GM21367 (cell line): ENCODE measurements around the gene CLSTN2.

Source experiments
- ATAC-seq: cut with Tn5 transposase; IDR thresholded peaks from one replicate; pipeline ENCODE4 v1.9.1; 2021; ENCODE audit not compliant: unreplicated experiment

The CLSTN2 gene

GRCh38 chr3:140323561-140323960, 388.6 kb downstream of the CLSTN2 start:
- no peak for ATAC-seq

DNA sequence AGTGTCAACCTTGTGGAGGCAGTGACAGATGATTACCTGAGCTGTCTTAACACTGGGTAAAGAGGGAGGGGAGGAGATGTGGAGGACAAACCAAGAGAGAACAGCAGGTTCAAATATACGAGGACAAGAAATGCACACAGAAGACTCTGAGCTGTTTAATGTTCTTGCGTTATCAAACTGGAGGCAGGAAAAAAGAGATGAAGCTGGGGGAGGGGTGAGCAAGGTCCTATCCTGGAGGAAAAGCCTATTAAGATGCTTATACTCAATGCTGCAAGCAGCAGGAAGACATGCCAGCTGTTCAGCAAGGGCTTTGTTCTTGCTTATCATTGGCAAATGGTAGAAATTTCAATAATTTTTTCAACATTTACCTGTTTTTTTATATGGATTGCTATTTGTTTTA, 397.1 kb downstream of the CLSTN2 start:
- ATAC-seq, result no peak

- no peak for ATAC-seq
Observed at GRCh38 chr3:140334132-140334929, 399.3 kb downstream of the CLSTN2 start.

GRCh38 chr3:140336465-140336864, 401.5 kb downstream of the CLSTN2 start:
- ATAC-seq, result no peak

GRCh38 chr3:140338916-140339315, 403.9 kb downstream of the CLSTN2 start:
- no peak for ATAC-seq

- ATAC-seq, result no peak
Observed at GRCh38 chr3:140341203-140341602, 406.2 kb downstream of the CLSTN2 start.

DNA sequence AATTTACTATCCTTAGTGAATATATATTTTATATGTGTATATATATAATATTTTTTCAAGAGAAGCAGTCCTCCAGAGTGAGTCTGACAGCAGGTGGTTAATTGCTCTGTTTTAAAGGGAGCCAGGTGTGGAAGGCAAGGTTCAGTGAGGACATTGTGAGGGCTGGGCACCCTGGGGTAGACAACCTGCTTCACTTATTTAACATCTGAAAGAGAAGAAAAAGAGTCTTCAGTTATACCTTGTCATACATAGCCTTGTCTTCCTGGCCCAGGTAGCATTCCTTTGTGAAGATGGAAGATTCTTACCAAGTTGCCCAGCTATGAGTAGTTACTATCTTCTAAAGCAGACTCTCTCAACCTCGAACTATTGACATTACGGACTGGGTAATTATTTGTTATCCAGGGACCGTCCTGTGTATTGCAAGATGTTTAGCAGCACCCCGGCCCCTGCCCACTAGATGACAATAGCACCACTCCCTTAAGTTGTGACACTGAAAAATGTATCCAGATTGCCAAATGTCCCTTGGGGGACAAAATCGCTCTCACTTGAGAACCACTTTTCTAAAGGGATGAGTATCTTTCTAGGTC, 406.9 kb downstream of the CLSTN2 start:
- ATAC-seq, result no peak

GRCh38 chr3:140342668-140343067, 407.7 kb downstream of the CLSTN2 start:
- ATAC-seq, result no peak

DNA sequence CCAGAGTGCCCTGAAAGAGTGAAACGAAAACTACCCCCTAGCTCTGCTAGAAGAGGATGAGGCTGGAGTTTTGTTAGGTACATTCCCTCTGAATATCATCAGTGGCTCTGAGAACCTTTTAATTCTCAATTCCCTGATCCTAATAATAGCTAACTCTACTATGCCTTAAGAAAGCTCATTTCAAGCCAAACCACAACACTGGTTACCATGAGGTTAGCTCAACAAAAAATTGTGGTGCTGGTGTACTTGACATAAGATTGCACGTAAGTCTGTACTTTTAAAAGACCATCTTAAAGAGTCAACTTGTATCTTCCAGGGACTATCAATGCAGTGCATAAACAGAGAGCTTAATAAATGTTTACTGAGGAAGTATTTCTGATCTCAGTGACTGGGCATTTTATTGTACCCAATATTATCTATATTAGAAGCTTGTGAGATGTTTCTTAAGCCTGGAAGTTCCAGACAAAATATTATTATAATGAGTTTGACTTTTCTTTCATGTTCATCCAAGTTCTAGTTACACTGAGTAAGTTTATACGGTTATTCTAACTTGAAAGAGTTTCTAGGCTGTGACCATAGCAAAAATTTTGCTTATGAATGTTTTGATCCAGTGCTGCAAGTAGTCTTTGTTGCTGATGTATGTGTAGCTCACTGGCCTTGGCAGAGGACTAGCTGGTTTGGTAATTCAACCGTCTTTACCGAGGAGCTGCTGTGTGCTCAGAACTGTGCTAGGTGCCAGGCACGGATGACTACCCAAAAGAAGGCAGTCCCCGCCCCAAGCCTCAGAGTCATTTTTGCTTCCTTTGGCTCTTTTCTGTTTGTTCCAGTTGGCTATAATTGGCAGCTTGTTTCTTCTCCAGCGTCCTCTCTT, 408.5 kb downstream of the CLSTN2 start:
- ATAC-seq, result no peak

DNA sequence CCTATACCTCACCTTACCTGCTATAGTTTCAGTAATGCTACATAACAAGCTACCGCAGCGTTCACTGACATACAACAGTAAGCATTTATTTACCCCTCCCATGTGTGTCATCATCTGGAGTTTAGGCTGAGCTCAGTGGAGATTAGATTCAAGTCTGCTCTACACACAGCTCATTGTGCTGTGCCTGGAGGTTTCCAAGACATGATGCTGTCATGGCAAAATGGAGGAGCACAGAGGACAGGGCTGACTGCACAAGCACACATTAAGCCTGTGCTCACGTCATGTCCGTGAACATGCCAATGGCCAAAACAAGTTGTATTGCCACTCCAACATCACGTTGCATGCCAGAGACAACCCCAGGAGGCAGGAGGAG, 409.1 kb downstream of the CLSTN2 start:
- ATAC-seq, result no peak

DNA sequence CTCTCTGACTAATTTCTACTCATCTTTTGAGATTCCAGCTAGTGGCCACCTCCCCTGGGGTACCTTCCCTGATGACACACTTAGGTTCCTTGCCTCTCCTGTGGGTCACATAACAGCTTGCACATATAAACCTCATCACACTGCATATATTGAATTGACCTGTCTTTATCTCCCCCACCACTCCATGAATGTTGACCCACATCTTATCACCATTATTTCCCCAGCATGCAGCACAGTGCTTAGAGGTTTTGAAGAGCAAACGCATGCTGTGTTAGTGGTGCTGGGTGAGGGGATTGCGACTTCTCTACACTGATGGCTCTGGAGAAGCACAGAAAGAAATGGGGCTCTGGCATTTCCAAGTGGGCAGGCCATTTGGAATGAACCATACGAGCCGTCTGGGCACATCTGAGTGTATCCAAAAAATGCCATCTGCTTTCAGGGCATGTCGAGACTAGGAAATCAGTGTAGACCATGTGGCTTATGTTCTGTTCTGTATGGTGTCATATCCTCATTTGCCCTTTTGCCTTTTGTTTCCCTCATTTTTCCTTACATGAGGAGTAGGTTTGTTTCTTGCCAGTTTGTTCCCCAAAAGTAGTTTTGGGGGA, 409.7 kb downstream of the CLSTN2 start:
- ATAC-seq, result no peak

DNA sequence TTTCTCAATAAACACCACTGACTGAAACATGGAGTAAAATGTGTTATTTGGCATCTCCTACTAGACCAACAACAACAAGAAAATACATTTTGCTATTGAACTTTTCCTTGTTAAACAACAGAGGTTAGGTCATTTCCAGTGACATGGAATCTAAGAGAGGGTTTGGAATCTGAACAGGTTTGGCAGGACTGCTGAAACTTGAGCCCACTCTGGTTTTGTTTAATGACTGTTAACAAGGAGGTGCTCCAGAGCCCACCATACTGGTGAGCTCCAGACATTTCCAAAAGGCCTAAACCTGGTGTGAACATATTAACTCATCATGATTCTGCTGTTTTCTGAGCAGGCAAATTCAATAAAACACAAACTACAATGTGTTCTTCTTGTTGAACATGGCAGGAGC, 412.2 kb downstream of the CLSTN2 start:
- ATAC-seq, result no peak

DNA sequence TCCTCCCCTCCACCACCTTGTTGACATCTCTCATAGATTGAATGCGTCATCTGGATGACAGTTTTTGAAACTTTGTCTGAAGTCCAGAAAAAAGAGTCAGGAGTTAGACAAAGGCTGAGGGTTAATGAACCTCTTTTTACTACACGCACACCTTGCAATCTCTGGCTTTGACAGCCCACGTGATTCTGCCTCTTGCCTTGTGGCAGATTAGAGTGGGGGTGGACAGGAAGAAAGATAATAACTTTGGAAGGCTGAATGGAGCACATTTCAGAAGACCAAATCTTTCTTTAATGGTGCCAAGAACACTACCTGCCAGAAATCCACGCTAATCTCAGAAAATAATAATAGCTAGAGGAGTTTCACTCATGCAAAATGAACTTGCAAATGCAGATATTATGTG, 415.0 kb downstream of the CLSTN2 start:
- ATAC-seq, result no peak

DNA sequence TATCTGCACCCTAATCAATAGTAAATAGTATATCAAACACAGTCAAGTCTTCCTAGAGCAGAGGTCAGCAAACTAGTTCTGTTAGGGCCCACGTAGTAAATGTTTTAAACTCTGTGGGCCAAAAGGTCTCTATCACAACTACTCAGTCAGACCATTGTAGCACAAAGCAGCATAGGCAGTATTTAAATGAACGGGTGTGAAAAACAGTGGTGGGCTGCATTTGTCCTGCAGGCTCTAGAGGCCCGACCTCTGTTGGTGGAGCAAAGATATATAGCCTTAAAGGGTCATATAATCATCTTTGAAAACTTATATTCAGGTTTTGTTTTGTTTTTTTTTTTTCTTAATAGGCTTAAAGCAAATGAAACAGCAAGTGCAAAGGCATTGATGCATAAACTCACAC, 416.5 kb downstream of the CLSTN2 start:
- no peak for ATAC-seq

GRCh38 chr3:140355481-140355880, 420.5 kb downstream of the CLSTN2 start:
- ATAC-seq, result no peak

GRCh38 chr3:140358686-140359085, 423.7 kb downstream of the CLSTN2 start:
- ATAC-seq, result no peak

DNA sequence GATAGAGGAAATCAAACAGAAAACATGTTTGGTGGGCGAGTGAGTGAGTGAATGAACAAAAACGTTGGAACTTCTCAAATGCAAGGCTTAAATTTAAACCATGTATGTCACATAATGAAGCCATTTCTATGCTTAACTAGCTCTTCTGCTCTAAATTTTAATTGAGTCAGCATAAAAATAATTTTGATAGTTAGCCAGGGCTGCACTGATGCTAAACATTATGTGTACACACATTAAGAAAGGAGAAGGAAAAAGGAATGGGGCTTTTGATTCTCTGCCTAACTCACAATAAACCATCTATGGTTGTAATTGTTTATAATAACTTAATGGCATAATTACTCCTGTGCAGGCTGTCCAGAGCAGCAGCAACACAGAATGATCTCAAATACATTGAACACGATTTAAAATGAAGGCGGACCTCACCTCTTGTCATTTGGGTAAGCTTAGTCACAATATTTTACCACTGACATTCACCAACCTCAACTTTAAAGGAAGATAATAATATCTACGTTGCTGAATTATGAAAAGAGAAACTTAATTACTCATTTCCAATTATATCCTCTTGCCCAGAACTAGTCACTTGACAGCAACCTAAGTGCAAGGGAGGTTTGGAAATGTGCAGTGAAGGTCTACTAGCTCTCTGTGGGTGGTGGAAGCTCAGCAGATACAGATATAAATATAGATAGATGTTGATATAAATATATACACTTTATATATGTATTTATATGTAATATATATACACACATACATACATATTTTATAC, 424.4 kb downstream of the CLSTN2 start:
- ATAC-seq, result no peak

DNA sequence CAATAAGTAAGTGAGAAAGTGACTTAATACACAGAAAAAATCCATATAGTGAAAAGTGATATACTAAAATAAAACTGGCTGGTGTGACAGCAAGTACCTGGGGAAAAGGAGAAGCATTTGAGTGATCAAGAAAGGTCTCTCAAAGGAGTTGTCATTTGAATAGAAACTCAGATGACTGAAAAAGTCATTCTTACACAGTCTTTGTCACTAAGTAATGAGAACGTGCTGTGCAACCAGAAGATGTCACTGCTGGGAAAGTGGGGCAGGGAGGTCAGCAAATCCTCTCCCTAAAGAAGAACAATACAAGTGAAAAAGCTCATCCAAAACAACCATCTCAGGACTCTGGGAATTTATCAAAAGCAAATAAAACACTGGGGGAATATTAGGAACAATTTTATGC, 425.3 kb downstream of the CLSTN2 start:
- ATAC-seq, result no peak

DNA sequence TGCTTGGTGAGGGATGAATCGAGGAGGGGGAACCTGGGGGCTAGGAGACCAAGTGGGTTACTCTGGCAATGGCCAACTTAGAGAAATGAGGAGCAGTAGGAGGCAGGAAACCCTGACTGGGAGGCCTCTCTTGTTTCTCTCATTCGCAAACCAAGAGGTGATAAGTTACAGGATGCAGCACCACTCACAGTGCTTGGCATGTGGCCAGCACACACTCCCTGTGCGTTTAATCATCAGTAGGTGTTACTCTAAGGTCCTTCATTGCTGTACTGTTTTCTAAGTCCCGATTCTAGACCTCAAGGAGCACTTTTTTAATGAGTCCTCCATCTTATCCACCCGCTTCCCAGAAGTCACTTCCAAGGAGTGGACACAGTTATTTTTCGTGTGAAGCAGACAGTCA, 428.8 kb downstream of the CLSTN2 start:
- ATAC-seq, result no peak

GRCh38 chr3:140365872-140366697, 431.1 kb downstream of the CLSTN2 start:
- ATAC-seq, result no peak
